GM18868 (cell line): Measurements from ENCODE around the gene FRMPD2.
A peak's percentile ranks its signal among the peaks of the same experiment; 100 is the strongest.
"Not testable (repeated sequence)": the region's sequence is repeated elsewhere in the genome, so short reads cannot be mapped to it uniquely, and the experiment has no call there.

Experiments
- ATAC-seq: cut with Tn5 transposase; IDR thresholded peaks from one replicate; pipeline ENCODE4 v1.9.1; 2021; ENCODE audit warnings: mild to moderate bottlenecking, moderate library complexity; ENCODE audit not compliant: unreplicated experiment

Gene FRMPD2

GRCh38 chr10:48288661-48289060 lies 14.2 kb upstream of the FRMPD2 start:
- no peak for ATAC-seq

DNA sequence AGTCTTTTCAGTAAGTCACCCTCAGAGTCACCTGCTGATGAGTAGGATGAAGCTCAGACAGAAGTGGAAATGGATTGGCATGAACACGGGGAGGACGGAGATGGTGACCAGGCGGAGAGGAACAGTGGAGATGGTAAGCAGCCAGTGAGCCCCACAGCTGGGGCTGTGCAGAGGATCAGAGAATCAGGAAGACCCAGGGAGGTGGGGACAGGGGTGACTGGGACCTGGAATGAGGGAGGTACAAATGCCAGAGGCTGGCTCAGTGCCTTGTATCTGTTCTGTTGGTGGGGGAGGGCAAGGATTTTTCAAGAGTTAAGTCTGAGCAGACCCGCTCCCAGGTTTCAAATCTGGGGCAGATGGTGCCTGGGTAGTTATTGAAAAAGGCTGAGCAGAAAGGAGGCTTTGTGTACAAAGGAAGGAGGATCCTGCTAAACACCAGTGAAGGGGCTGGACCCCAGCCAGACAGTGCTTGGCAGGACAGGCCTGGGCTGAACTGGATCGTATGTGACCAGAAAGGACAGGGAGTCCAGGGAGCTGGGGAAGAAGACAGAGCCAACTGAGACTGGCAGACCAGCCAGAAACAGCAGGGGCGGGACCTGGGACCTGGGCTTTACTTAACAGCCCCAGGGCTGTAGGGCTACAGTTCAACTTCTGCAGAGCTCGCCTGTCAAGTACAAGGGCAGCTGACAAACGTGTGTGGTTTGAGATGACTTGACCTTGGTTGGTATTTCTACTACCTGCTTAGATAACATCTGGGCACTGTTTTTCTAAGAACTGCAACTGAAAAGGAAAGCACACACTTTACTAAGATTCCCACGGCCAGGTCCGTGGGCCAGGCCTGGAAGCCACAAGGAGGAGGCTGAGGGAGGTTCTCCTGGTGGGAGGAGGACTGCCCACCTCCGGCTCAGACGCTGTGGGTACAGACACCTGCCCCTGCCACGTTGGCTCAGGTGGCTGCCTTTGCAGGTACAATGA lies 13.2 kb upstream of the FRMPD2 start:
- ATAC-seq: peak; percentile 67

GRCh38 chr10:48286356-48286755 lies 11.9 kb upstream of the FRMPD2 start:
- ATAC-seq: no peak

- peak; percentile 30 for ATAC-seq
Observed at GRCh38 chr10:48285710-48286109, 11.2 kb upstream of the FRMPD2 start.

DNA sequence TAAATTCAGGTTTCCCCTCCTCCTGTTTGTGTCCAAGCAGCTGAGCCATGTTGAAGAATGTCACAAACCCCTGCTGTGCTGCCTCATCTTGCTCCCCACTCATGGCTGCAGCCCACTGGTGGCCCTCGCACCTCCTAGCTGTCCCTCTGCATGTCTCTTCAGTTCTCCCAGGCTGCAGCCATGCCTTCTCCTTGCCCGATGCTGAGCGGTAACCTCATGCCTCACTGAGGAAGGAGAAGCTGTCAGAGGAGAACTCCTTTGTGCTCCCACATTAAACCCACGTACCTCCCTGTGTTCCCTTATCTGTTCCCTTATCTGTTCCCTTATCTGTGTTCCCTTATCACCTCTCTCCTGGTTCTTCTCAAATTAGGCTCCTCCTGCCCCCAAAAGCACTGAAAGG lies 10.3 kb upstream of the FRMPD2 start:
- no peak for ATAC-seq

- ATAC-seq: no peak
Observed at GRCh38 chr10:48284002-48284546, 9.6 kb upstream of the FRMPD2 start.

DNA sequence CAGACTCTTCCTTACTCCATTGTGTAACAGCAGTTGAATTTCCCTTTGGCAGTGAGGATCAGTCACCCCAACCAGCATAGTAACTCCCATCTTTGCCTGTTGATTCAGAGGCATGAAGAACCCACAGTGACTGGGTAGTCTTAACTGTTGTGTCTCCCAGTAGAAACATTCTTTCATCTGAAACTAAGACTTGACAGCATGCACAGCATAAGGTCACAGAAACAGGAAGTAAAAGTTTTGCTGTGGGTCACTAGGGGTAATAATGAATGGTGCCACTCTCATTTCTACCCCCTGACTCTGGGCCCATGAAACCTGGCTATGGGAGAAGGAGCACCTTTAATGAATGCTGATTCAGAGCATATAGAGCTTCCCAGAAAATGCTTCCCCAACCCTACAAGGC lies 8.3 kb upstream of the FRMPD2 start:
- ATAC-seq: peak; percentile 58

DNA sequence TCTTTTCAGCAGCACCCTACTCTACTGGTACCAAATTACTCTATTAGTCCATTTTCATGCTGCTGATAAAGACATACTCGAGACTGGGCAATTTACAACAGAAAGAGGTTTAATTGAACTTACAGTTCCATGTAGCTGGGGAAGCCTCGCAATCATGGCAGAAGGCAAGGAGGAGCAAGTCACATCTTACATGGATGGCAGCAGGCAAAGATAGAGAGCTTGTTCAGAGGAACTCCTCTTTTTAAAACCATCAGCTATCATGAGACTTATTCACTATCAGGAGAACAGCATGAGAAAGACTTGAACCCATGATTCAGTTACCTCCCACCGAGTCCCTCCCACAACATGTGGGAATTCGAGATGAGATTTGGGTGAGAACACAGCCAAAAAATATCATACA lies 7.2 kb upstream of the FRMPD2 start:
- ATAC-seq: not testable (repeated sequence)

DNA sequence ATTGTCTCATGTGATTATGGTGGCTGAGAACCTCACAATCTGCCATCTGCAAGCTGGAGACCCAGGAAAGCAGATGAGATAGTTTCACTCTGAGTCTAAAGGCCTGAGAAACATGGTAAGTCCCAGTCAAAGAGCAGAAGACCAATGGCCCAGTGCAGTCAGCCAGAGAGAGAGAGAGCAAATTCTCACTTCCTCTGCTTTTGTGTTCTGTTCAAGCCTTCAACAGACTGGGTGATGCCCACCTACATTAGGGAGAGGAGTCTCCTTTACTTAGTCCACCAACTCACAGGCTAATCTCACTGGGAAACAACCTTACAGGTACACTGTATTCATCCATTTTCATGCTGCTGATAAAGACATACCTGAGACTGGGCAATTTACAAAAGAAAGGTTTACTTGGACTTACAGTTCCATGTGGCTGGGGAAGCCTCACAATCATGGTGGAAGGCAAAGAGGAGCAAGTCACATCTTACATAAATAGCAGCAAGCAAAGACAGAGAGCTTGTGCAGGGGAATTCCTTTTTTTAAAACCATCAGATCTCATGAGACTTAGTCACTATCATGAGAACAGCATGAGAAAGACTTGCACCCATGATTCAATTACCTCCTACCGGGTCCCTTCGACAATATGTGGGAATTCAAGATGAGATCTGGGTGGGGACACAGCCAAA lies 4.7 kb upstream of the FRMPD2 start:
- ATAC-seq: peak; percentile 83

GRCh38 chr10:48277093-48277492 lies 2.6 kb upstream of the FRMPD2 start:
- ATAC-seq: no peak

GRCh38 chr10:48273741-48274140 lies 755 bp downstream of the FRMPD2 start:
- ATAC-seq: no peak

DNA sequence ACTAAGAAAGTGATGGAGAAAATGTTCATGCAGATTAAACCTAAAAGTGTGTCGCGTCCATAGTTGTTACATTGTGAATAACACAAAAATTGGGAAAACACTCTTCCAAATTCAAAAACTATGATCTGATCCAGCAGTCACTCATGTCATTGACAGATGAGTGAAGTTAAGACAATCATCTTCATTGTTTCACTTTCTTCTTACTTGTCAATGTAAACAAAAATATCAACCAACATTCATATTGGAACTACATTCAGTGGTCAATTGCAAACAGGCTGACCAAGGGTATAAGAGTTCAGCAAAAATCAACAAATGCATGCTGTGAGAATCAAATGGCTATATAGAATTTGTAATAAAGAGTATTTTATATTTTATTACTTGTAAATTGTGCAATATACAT lies 1.8 kb downstream of the FRMPD2 start:
- no peak for ATAC-seq

GRCh38 chr10:48271047-48271730 lies 3.3 kb downstream of the FRMPD2 start:
- ATAC-seq: no peak

GRCh38 chr10:48266528-48266927 lies 8.0 kb downstream of the FRMPD2 start:
- peak; percentile 67 for ATAC-seq

- no peak for ATAC-seq
Observed at GRCh38 chr10:48258105-48258504, 16.4 kb downstream of the FRMPD2 start.

DNA sequence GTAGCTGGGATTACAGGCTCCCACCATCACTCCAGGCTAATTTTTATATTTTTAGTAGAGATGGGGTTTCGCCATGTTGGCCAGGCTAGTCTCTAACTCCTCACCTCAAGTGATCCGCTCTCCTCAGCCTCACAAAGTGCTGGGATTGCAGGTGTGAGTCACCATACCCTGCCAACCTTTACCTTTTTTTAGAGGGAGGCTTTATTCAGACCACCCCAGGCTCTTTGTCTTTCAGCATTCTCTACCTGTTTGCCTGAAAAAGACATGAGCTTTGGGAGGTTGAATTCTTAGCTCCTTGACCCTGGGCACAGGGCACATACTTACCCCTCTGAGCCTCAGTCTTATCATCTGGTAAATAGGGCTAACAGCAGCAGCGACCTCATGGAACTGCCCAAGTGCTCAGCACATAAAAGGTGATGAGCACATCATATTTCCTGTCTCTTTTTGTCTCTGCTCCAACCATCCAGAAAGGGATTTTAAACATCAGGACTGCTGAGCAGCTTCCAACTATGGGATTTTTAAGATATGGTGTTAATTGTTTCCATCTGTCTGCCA lies 17.0 kb downstream of the FRMPD2 start:
- no peak for ATAC-seq

DNA sequence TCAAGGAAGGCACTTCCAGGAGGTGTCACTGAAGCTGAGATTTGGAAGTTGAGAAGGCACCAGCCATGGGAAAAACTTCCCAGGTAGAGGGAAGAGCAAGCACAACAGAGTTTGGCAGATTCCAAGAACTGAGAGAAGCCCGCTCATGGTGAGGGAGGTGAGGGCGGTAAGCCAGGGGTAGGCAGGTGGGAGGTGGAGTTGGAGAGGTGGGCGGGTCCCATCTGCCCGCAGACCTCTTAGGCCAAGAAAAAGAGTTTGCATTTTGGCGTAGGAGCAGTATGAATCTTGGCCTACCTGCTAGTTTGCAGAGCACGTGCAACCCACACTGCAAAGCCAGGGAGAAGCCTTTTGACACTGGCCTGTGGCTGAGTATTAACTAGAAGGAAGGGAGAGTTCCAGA lies 18.8 kb downstream of the FRMPD2 start:
- ATAC-seq: no peak

- no peak for ATAC-seq
Observed at GRCh38 chr10:48254750-48255512, 19.6 kb downstream of the FRMPD2 start.

DNA sequence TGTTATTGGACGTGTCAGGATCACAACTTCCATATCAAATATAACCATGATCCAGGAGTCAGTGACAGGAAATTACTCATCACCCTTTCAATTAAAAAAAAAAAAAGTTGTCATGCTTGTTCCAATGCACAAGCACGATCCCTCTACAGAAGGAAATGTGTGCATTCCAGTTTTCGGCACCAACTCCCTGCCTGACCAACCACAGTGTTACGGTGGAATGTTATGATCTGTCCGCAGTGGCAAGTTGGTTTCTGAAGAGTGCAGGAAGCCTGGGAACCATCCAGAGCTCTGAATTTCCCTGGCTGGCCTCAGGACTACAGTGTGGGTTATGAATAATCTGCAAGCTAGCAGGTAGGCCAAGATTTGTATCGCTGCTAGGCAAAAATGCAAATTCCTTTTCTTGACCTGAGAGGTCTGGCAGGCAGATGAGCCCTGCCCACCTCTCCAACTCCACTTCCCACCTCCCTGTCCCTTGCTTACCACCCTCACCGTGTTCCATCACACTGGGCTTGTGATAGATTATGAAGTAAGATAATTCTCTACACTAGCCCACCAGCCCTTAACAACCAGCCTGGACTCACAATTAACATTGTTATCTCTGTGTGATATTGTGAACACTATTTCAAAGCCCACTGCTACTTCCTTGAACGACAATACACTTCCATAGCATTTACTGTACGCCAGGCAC lies 20.4 kb downstream of the FRMPD2 start:
- no peak for ATAC-seq

DNA sequence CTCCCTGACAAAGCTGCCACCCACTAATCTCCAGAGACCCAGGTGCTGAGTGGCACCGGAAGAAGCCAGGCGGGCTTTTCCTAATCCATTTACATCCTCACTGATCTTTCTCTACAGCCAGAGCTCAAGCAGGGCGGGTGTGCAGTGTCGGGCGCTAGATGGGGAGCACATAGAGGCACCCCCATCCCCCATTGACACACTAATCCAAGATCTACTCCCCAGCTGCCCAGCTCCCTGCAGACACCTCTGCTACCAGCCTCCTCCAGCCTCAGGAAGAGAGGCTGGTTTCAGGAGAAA lies 22.2 kb downstream of the FRMPD2 start:
- no peak for ATAC-seq
